Tibial artery (tissue), 4 donors: ENCODE measurements around the gene HNRNPL.
"Not testable (repeated sequence)": the region's sequence is repeated elsewhere in the genome, so short reads cannot be mapped to it uniquely, and the experiment has no call there.

Source experiments
- DNase-seq, 2 donors: peaks; one replicate each; pipeline ENCODE4 v3.0.0-alpha.2; 2019
- H3K27ac ChIP-seq, 2 donors: fragments of 200-600 bp; sonication (generic) in 1 of 2; 1 replicate in 1 of 2; 2 replicates in 1 of 2; pipeline ENCODE4 v1.5.1; 2018 to 2019; ENCODE audit warnings: mild to moderate bottlenecking in 1 of 2
- H3K27me3 ChIP-seq, 2 donors: fragments of 200-600 bp; sonication (generic) in 1 of 2; one replicate each; pipeline versions ENCODE4 v1.5.1 to v1.6.0; 2016 to 2019
- H3K36me3 ChIP-seq, 3 donors: fragments of 200-600 bp; sonication (generic) in 2 of 3; one replicate each; pipeline ENCODE4 v1.5.1; 2016 to 2019; ENCODE audit warnings: mild to moderate bottlenecking in 2 of 3
- H3K4me1 ChIP-seq, 4 donors: fragments of 200-600 bp; sonication (generic) in 2 of 4; 1 replicate in 3 of 4; 2 replicates in 1 of 4; pipeline ENCODE4 v1.5.1; 2016 to 2019
- H3K4me3 ChIP-seq, 2 donors: fragments of 200-600 bp; sonication (generic) in 1 of 2; 1 replicate in 1 of 2; 2 replicates in 1 of 2; pipeline ENCODE4 v1.5.1; 2018 to 2019; ENCODE audit warnings: mild to moderate bottlenecking in 2 of 2
- H3K9me3 ChIP-seq, 3 donors: fragments of 200-600 bp; sonication (generic) in 1 of 3; one replicate each; pipeline ENCODE4 v1.5.1; 2016 to 2019
- CTCF ChIP-seq, 2 experiments: fragments of 200-600 bp in 1 of 2; fragments of 450-650 bp in 1 of 2; IDR thresholded peaks; one replicate each; pipeline ENCODE4 v1.5.1; 2017 to 2019; ENCODE audit warnings: antibody characterized with exemption in 2 of 2, mild to moderate bottlenecking in 1 of 2, moderate library complexity in 1 of 2
- intact Hi-C: fragments of 100-400 bp; cut with DNase I; formaldehyde crosslinking; loops from one replicate; pipeline ENCODE4 v1.15.0; 2023; ENCODE audit warnings: low total_unique reads

Gene HNRNPL

GRCh38 chr19:38799104-38799503 lies 50.7 kb downstream of the HNRNPL start:
- no peak for DNase-seq
- no peaks in the 10 kb centered on the region for H3K9me3 ChIP-seq
- no peaks in the 10 kb centered on the region for H3K4me1 ChIP-seq
- no peak overlapping the region for H3K4me3 ChIP-seq
- H3K27me3 ChIP-seq: no peaks in the 10 kb centered on the region
- intact Hi-C loops: no loop called here
- no peak for TF ChIP-seq CTCF (IDR thresholded peaks at IDR 0.05)
- H3K36me3 ChIP-seq: peaks cover 0 to 11% (median 0%) of the 10 kb centered on the region in 3 donors
- H3K27ac ChIP-seq: no peak overlapping the region

GRCh38 chr19:38797781-38798180 lies 52.0 kb downstream of the HNRNPL start:
- DNase-seq, H3K27ac ChIP-seq, H3K36me3 ChIP-seq, H3K4me3 ChIP-seq, H3K27me3 ChIP-seq, H3K4me1 ChIP-seq, H3K9me3 ChIP-seq, intact Hi-C loops: not testable (repeated sequence)

GRCh38 chr19:38796154-38796553 lies 53.6 kb downstream of the HNRNPL start:
- intact Hi-C loops: no loop called here

GRCh38 chr19:38795549-38795948 lies 54.2 kb downstream of the HNRNPL start:
- intact Hi-C loops: no loop called here
- Histone ChIP-seq H3K4me3 (no peak overlapping the region), H3K27ac (no peak overlapping the region)

More at GRCh38 chr19:38796154-38796553, 53.6 kb downstream of the HNRNPL start:
- TF ChIP-seq CTCF (IDR thresholded peaks at IDR 0.05): no peak
- DNase-seq: no peak
- H3K27me3 ChIP-seq: no peaks in the 10 kb centered on the region
- no peaks in the 10 kb centered on the region for H3K9me3 ChIP-seq
- H3K4me3 ChIP-seq: no peak overlapping the region
- no peak overlapping the region for H3K27ac ChIP-seq
- H3K36me3 ChIP-seq: no peaks in the 10 kb centered on the region
- H3K4me1 ChIP-seq: peaks cover 0 to 7% (median 0%) of the 10 kb centered on the region in 4 donors

GRCh38 chr19:38793671-38794070 lies 56.1 kb downstream of the HNRNPL start:
- intact Hi-C loops: no loop called here
- H3K36me3 ChIP-seq: no peaks in the 10 kb centered on the region
- H3K4me1 ChIP-seq: peaks cover 0 to 7% (median 0%) of the 10 kb centered on the region in 4 donors
- DNase-seq: no peak
- H3K27me3 ChIP-seq: no peaks in the 10 kb centered on the region
- H3K27ac ChIP-seq: no peak overlapping the region
- no peak for TF ChIP-seq CTCF (IDR thresholded peaks at IDR 0.05)
- H3K4me3 ChIP-seq: no peak overlapping the region
- H3K9me3 ChIP-seq: no peaks in the 10 kb centered on the region

More at GRCh38 chr19:38795549-38795948, 54.2 kb downstream of the HNRNPL start:
- H3K27me3 ChIP-seq: no peaks in the 10 kb centered on the region
- H3K36me3 ChIP-seq: no peaks in the 10 kb centered on the region
- no peaks in the 10 kb centered on the region for H3K9me3 ChIP-seq
- no peak for DNase-seq
- no peak for TF ChIP-seq CTCF (IDR thresholded peaks at IDR 0.05)
- H3K4me1 ChIP-seq: peaks cover 0 to 7% (median 0%) of the 10 kb centered on the region in 4 donors

- intact Hi-C loops: no loop called here
- Histone ChIP-seq H3K27ac (no peak overlapping the region), H3K36me3 (no peaks in the 10 kb centered on the region), H3K9me3 (no peaks in the 10 kb centered on the region), H3K27me3 (no peaks in the 10 kb centered on the region), H3K4me1 (peaks cover 0 to 7% (median 0%) of the 10 kb centered on the region in 4 donors), H3K4me3 (no peak overlapping the region)
- no peak for DNase-seq
- no peak for TF ChIP-seq CTCF (IDR thresholded peaks at IDR 0.05)
Observed at GRCh38 chr19:38793177-38793576, 56.6 kb downstream of the HNRNPL start.
